HEK293 (cell line): ENCODE measurements around the gene PSAT1.

Experiments
- CTCF ChIP-seq: fragments of 450-650 bp; formaldehyde crosslinking; IDR thresholded peaks from 2 replicates; pipeline ENCODE4 v1.5.1; 2016; ENCODE audit warnings: missing biosample characterization, missing genetic modification characterization
- RBAK ChIP-seq: fragments of 450-650 bp; formaldehyde crosslinking; IDR thresholded peaks from 2 replicates; pipeline ENCODE4 v1.5.1; 2016; ENCODE audit warnings: missing biosample characterization, missing genetic modification characterization
- REST ChIP-seq: fragments of 450-650 bp; formaldehyde crosslinking; IDR thresholded peaks from 2 replicates; pipeline ENCODE4 v1.5.1; 2016; ENCODE audit warnings: missing biosample characterization, missing genetic modification characterization
- SP2 ChIP-seq: fragments of 450-650 bp; formaldehyde crosslinking; IDR thresholded peaks from 2 replicates; pipeline ENCODE4 v1.5.1; 2016; ENCODE audit warnings: missing biosample characterization, missing genetic modification characterization
- TCF7L2 ChIP-seq: IDR thresholded peaks from 2 replicates; pipeline ENCODE4 v1.6.1; 2011; ENCODE audit warnings: low read depth, mild to moderate bottlenecking, inconsistent platforms, low read length, moderate library complexity, borderline replicate concordance
- ZNF501 ChIP-seq: fragments of 450-650 bp; formaldehyde crosslinking; IDR thresholded peaks from 2 replicates; pipeline ENCODE4 v1.5.1; 2016; ENCODE audit warnings: missing biosample characterization, missing genetic modification characterization
- ZNF777 ChIP-seq: fragments of 450-650 bp; formaldehyde crosslinking; IDR thresholded peaks from 2 replicates; pipeline ENCODE4 v1.5.1; 2017; ENCODE audit warnings: missing biosample characterization, missing genetic modification characterization, borderline replicate concordance
- ZXDB ChIP-seq: fragments of 450-650 bp; formaldehyde crosslinking; IDR thresholded peaks from 2 replicates; pipeline ENCODE4 v1.5.1; 2016; ENCODE audit warnings: missing biosample characterization, missing genetic modification characterization

GRCh38 chr9:78357165-78357873 lies 60.4 kb downstream of the PSAT1 start:
- no peak for TF ChIP-seq REST (tag by site-specific recombination)
- TF ChIP-seq ZNF777 (tag by site-specific recombination) = no peak
- no peak for TF ChIP-seq SP2 (tag by site-specific recombination)
- no peak for TF ChIP-seq TCF7L2
- no peak for TF ChIP-seq ZNF501 (tag by site-specific recombination)
- TF ChIP-seq ZXDB (tag by site-specific recombination) = no peak
- TF ChIP-seq RBAK (tag by site-specific recombination) = no peak
- TF ChIP-seq CTCF (tag by site-specific recombination) = no peak
